Fibroblast of skin of left quadriceps (primary cell): ENCODE data around the gene KCNC4.

ENCODE experiments used
- DNase-seq, 2 experiments: peaks; one replicate each; pipeline ENCODE4 v3.0.0-alpha.2; 2013; ENCODE audit warnings: low read depth in 2 of 2

Gene KCNC4

DNA sequence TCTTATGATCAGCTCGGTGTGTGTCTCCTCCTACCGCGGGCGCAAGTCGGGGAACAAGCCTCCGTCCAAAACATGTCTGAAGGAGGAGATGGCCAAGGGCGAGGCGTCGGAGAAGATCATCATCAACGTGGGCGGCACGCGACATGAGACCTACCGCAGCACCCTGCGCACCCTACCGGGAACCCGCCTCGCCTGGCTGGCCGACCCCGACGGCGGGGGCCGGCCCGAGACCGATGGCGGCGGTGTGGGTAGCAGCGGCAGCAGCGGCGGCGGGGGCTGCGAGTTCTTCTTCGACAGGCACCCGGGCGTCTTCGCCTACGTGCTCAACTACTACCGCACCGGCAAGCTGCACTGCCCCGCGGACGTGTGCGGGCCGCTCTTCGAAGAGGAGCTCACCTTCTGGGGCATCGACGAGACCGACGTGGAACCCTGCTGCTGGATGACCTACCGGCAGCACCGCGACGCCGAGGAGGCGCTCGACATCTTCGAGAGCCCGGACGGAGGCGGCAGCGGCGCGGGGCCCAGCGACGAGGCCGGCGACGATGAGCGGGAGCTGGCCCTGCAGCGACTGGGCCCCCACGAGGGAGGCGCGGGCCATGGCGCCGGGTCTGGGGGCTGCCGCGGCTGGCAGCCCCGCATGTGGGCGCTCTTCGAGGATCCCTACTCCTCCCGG is 1.5 kb downstream of the KCNC4 start:
- no peak for DNase-seq

- DNase-seq: no peak
Measured at GRCh38 chr1:110212169-110213142, 2.3 kb downstream of the KCNC4 start.

DNA sequence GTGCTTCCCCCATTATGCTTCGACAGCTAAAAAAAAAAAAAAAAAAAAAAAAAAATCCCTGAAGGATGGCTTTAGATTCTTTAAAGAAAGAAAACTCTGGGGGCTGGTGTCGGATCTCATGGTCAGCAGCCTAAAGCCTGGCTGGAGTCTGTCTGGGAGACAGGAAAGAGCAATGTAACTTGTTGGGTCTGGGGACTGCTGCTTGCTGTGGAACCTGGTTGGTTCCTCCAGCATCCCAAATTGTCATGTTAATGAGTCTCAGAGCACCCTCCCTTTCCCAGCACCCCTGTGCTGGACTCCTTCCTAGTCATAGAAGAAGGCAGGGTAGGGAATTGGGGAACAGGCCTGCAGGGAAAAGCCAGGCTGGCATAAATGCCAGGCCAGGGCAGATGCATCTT is 3.0 kb downstream of the KCNC4 start:
- no peak for DNase-seq

DNA sequence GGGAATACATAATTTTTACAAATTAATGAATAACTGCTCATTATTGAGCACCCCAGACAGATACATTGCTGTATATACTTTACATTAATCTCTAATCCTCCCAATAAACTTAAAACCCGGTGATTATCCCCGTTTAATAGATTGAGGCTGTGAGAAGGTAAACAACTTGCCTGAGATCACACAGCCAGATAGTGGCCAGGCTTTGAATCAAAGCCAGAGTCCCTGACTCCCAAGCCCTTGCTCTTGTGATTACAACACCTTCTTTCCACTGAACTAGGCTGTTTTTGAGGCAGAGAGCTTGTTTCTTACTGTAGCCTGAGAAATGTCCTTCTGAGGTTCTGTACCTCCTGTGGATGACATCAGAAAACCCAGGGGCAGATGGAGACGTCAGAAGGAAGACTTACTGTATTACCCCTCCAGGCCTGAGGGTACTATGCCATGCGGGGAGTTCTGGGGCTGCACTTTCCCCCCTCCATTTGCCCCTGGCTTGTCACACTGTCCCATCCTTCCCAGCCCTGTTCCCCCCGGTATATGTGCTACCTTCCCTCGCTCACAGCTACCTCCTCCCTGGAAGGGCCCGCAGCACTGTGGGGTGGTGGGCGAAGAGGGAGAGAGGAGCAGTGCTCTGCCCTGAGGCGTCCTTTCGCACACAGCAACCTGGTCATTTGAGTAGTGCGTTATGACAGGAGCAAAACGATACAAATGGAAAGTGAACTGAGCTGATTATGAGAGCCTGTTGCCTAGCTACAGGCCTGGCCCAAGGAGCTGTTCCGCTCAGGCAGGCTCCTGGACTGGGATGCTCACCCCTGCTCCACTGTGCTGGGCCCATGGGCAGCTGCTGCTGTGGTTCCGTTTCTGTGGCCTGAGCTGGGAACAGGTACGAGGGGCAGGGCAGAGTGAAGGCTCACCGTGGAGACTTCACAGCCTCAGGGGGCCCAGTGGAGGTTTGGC is 4.6 kb downstream of the KCNC4 start:
- DNase-seq: no peak

DNA sequence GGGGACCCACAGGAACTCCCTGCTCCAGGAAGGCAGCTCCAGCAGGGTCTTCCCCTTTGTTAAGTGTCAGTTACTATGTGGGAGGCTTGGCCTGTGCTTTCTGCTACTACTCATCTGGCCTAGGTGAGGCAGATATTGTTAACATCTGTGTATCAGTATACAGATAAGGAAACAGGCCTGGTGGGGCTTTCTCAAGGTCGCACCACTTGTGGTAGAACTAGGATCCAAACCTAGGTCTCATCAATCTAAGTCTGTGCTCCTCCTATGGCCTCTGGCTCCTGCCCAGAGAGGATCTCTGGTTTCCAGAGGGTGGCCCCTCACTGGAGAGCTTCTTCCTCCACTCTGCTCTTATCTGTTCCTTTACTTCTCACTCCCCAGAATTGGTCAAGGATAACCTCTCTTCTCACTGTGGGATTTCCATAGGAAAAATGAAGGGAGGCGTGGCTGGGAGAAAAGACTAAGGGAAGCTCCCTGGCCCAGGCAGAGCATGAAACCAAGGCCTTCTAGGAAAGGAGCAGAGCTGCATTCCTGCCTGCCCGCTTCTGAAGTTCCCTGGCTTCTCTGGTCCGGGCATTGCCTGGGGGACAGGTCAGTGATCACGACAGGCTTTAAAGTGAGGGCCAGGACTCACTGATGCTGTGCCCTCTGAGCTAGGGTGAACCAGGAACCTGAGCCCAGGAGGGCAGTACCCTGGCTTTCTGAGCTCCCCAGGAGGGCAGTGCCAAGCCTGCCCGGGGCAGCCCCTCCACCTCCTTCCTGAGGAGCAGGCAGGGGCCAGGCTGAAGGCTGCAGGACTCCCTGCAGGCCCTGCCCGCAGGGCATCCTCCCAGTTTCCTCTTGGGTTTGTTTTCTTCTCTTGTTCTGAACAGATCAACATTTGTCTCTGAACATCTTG is 5.8 kb downstream of the KCNC4 start:
- DNase-seq: no peak

DNA sequence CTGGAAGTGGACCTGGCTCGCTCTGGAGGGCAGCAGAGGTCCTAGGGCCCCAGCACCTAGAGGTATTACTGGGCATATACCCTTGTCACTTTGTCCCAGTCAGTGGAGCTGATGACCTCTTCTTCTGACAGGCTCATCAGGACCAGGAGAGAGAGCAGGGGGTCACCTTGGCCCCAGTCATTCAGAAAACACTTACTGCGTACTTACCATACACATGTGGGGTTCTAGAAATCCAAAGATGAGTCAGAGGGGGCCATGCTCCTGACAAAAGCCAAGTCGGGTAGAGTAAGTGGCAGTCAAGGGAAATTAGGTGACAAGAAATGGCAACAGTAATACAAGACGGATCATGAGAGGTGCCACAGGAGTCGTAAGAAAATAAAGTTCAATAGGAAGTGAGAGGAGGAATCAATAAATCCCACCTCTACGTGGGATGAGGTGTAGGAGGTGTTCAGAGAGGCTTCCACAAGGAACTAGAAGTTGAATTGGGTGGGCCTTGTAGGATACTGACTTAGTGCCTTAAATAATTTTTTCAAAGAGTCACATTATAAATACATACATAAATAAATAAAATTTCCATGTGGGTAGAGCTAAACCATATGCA is 6.8 kb downstream of the KCNC4 start:
- DNase-seq: no peak

DNA sequence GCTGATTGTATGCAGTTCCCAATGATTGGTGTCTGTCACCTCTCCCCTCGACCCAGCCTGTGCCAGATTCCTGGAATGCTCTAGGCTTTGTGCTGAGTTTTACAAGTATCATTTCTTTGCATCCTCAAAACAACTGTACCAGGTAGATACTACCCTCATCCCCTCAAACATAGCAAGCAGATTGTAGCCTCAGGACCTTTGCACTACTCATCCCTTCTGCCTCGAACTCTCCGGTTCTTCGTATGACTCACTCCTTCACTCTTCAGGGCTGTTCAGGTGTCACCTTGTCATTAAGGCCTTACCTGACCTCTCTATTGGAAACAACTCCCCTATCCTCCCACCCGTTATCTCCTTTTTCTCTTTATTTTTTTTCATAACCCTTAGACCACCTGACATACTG is 8.0 kb downstream of the KCNC4 start:
- no peak for DNase-seq

GRCh38 chr1:110218739-110219138 is 8.6 kb downstream of the KCNC4 start:
- DNase-seq: no peak

GRCh38 chr1:110220324-110220723 is 10.2 kb downstream of the KCNC4 start:
- DNase-seq: no peak

DNA sequence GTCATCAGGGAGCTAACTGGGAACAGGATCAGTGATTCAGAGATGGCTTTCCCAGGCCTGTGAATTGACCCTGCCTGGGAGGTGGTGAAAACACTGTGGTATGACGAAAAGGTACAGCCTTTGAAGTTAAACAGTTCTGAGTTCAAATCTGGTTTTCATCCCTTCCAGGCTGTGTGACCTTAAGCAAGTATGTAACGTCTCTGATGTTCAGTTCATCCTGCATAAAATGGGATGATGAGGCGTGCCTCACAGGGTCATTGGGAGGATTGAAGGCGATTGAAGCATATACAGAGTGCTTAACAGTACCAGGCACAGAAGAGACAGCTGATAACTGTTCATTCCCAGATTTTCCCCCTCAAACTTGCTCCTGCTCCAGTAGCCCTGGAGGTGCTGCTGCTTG is 11.0 kb downstream of the KCNC4 start:
- no peak for DNase-seq

- no peak for DNase-seq
Measured at GRCh38 chr1:110223127-110223526, 13.0 kb downstream of the KCNC4 start.

DNA sequence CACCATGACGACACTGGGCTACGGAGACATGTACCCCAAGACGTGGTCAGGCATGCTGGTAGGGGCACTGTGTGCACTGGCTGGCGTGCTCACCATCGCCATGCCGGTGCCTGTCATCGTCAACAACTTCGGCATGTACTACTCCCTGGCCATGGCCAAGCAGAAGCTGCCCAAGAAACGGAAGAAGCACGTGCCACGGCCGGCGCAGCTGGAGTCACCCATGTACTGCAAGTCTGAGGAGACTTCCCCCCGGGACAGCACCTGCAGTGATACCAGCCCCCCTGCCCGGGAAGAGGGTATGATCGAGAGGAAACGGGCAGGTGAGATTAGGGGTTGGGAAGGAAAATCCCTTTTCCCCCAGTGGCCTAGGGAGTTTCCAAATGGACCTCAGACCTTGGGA is 13.5 kb downstream of the KCNC4 start:
- no peak for DNase-seq

- no peak for DNase-seq
Measured at GRCh38 chr1:110224240-110224995, 14.3 kb downstream of the KCNC4 start.

GRCh38 chr1:110225212-110225611 is 15.1 kb downstream of the KCNC4 start:
- DNase-seq: no peak

DNA sequence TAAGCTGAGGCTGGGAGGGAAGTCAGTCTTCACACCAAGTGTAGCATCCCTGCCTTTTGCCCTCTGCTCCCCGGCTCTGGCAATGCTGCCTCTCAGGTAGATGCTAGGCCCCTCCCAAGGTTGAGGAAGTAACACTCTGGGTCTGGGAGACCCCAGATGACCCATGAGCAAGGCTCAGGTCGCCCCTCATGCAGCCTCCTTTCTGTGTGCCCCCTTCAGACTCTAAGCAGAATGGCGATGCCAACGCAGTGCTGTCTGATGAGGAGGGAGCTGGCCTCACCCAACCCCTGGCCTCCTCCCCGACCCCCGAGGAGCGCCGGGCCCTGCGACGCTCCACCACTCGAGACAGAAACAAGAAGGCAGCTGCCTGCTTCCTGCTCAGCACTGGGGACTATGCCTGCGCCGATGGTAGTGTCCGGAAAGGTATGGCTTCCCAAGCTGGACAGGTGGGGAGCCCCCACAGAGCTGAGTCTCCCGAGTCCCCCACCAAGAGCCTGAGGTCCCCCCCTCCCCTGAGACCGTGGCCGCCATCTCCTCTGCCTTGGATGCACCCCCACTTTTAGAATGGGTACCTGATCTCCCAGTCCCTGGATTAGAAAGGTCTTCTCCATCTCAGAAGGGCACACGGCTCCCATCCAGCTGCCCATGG is 15.8 kb downstream of the KCNC4 start:
- no peak for DNase-seq

- DNase-seq: no peak
Measured at GRCh38 chr1:110227774-110228173, 17.7 kb downstream of the KCNC4 start.

- no peak for DNase-seq
Measured at GRCh38 chr1:110228381-110228780, 18.3 kb downstream of the KCNC4 start.

GRCh38 chr1:110228869-110229268 is 18.8 kb downstream of the KCNC4 start:
- DNase-seq: no peak

DNA sequence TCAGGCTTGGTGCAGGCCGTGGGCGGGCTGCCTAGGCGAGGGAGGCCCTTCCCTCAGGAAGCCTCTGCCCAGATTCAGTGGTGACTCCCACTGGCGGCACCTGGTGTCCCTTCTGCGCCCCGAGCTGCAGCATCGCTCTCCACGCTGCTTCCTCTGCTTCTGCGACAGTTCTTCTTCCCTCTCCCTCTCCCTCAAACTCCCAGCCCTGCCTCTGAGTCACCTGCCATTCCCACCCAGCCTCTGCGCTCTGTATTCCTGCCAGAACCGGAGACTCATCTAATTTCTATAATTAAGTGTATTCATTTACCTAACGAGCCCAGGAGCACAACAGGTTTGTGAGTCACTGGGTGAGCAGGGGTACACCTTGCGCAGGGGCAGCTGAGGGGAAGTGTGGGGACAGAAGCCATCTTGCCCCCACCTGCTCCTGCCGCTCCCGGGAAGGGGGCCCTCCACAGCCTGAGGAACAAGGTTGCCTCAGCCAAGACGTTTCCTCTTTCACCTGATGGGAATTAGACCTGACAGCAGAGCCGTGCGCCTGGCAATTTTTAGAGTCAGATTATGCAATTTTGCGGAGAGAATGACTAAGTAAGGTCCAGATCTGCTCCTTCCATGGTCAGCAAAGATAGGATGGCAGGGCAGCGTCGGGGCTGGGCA is 19.4 kb downstream of the KCNC4 start:
- no peak for DNase-seq
